Prostate gland (tissue), 2 donors: Measurements from ENCODE around the gene HOXA5.

Source experiments
- POLR2A ChIP-seq: fragments of 450-650 bp; IDR thresholded peaks from one replicate; pipeline ENCODE4 v1.6.1; 2016; ENCODE audit warnings: antibody characterized with exemption, mild to moderate bottlenecking
- POLR2AphosphoS5 ChIP-seq: sonication (generic); formaldehyde crosslinking; IDR thresholded peaks from one replicate; pipeline ENCODE4 v1.6.1; 2017; ENCODE audit warnings: antibody characterized with exemption
- TF ChIP-seq, protein P1 (sequence below), 4 experiments: fragments of 200-600 bp in 2 of 4; fragments of 450-650 bp in 2 of 4; sonication (generic) in 2 of 4; IDR thresholded peaks; 1 replicate in 3 of 4; 2 replicates in 1 of 4; pipeline ENCODE4 v1.5.1; 2016 to 2019; ENCODE audit warnings: antibody characterized with exemption in 4 of 4, mild to moderate bottlenecking in 2 of 4, moderate library complexity in 2 of 4

DNA sequence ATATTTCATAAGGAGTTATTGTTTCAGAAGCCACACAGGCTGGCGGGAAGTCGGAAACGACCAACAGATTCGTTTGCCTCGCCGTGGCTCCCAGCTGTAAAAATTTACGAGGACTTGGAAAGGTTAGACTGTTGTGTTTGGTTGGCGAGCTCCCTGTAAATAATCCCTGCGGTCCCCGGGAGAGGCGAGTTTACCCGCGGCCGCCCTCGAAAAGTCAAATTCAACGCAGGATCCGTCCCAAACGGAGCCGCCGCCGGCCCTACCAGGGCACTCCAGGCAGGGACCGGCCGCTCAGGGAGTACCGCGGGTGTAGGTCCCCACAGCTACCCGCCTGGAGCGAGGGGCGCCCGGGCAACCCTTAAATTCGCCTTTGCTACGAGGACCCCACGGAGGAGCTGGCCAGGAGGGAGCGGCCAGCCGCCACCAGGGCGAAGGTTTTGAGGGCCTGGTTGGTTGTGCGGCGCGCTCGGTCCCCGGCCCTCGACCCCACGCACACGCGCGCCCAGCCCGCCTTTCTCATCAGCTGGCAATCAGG is 22.6 kb upstream of the HOXA5 start:
- TF ChIP-seq, protein P1, sequence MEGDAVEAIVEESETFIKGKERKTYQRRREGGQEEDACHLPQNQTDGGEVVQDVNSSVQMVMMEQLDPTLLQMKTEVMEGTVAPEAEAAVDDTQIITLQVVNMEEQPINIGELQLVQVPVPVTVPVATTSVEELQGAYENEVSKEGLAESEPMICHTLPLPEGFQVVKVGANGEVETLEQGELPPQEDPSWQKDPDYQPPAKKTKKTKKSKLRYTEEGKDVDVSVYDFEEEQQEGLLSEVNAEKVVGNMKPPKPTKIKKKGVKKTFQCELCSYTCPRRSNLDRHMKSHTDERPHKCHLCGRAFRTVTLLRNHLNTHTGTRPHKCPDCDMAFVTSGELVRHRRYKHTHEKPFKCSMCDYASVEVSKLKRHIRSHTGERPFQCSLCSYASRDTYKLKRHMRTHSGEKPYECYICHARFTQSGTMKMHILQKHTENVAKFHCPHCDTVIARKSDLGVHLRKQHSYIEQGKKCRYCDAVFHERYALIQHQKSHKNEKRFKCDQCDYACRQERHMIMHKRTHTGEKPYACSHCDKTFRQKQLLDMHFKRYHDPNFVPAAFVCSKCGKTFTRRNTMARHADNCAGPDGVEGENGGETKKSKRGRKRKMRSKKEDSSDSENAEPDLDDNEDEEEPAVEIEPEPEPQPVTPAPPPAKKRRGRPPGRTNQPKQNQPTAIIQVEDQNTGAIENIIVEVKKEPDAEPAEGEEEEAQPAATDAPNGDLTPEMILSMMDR (IDR thresholded peaks at IDR 0.05): peak in 1 of 4 experiments; percentile 9
- peak; percentile 13 for TF ChIP-seq POLR2A
- no peak for TF ChIP-seq POLR2AphosphoS5
